ENCODE measurements around the gene CGNL1. TPM values are rescaled to one million over a fixed set of nuclear protein-coding genes. Genes with fewer than 3 reads are reported as not detected.
A peak's percentile ranks its signal among the peaks of the same experiment; 100 is the strongest.

The CGNL1 gene
- total RNA-seq, 1 donor from 2014 or later, result 3.0 TPM

- Histone ChIP-seq H3K36me3 (no peaks in the 10 kb centered on the region), H3K9me3 (ENCODE audit: low read depth) (no peaks in the 10 kb centered on the region), H3K4me1 (peaks cover 20% of the 10 kb centered on the region), H4K20me1 (ENCODE audit: low read depth) (no peaks in the 10 kb centered on the region), H3K9ac (no peak overlapping the region), H3K4me3 (no peak overlapping the region), H3K4me2 (no peak overlapping the region), H3K27ac (no peak overlapping the region), H2AFZ (replicated peaks) (no peak overlapping the region), H3K27me3 (no peaks in the 10 kb centered on the region), H3F3A (ENCODE audit: low read depth) (peaks cover 9% of the 10 kb centered on the region), H3K79me2 (ENCODE audit: low read depth) (no peaks in the 10 kb centered on the region)
- peaks cover 2% of the 10 kb centered on the region for H3K27me3 Mint-ChIP-seq (ENCODE audit: insufficient read depth, low read depth)
- no peaks in the 10 kb centered on the region for H3K9me3 Mint-ChIP-seq
- H3K4me1 Mint-ChIP-seq, result peaks cover 36% of the 10 kb centered on the region
- TF ChIP-seq EZH2 (IDR thresholded peaks at IDR 0.05) (no peak), EZH2phosphoT487 (IDR thresholded peaks at IDR 0.05) (no peak), CTCF (IDR thresholded peaks at IDR 0.05) (no peak)
- no peak overlapping the region for H3K27ac Mint-ChIP-seq
- H3K36me3 Mint-ChIP-seq, result no peaks in the 10 kb centered on the region
- no peak overlapping the region for H3K4me3 Mint-ChIP-seq
- DNase-seq (ENCODE audit: low spot score), result no peak
Measured at GRCh38 chr15:57548835-57549234, 172.5 kb downstream of the CGNL1 start.

GRCh38 chr15:57549935-57550334 lies 173.6 kb downstream of the CGNL1 start:
- no peaks in the 10 kb centered on the region for H3K9me3 ChIP-seq (ENCODE audit: low read depth)
- no peak for DNase-seq (ENCODE audit: low spot score)
- peaks cover 28% of the 10 kb centered on the region for H3K4me1 ChIP-seq
- Mint-ChIP-seq H3K27me3 (ENCODE audit: insufficient read depth, low read depth) (peaks cover 2% of the 10 kb centered on the region), H3K9me3 (no peaks in the 10 kb centered on the region), H3K4me3 (no peak overlapping the region), H3K4me1 (peaks cover 45% of the 10 kb centered on the region), H3K27ac (no peak overlapping the region), H3K36me3 (no peaks in the 10 kb centered on the region)
- H3F3A ChIP-seq (ENCODE audit: low read depth), result peaks cover 17% of the 10 kb centered on the region
- TF ChIP-seq EZH2 (IDR thresholded peaks at IDR 0.05), result no peak
- TF ChIP-seq EZH2phosphoT487 (IDR thresholded peaks at IDR 0.05), result no peak
- no peak for TF ChIP-seq CTCF (IDR thresholded peaks at IDR 0.05)
- no peaks in the 10 kb centered on the region for H3K27me3 ChIP-seq
- no peaks in the 10 kb centered on the region for H3K79me2 ChIP-seq (ENCODE audit: low read depth)
- H4K20me1 ChIP-seq (ENCODE audit: low read depth), result no peaks in the 10 kb centered on the region
- no peak overlapping the region for H3K4me2 ChIP-seq
- no peak overlapping the region for H2AFZ ChIP-seq (replicated peaks)
- H3K4me3 ChIP-seq, result no peak overlapping the region
- no peak overlapping the region for H3K9ac ChIP-seq
- no peaks in the 10 kb centered on the region for H3K36me3 ChIP-seq
- H3K27ac ChIP-seq, result no peak overlapping the region

- Histone ChIP-seq H3K9me3 (ENCODE audit: low read depth) (no peaks in the 10 kb centered on the region), H3K4me1 (peaks cover 35% of the 10 kb centered on the region), H3K27me3 (no peaks in the 10 kb centered on the region), H3K4me2 (no peak overlapping the region), H3K36me3 (no peaks in the 10 kb centered on the region), H3K27ac (no peak overlapping the region), H3K79me2 (ENCODE audit: low read depth) (no peaks in the 10 kb centered on the region), H3K9ac (no peak overlapping the region), H2AFZ (replicated peaks) (no peak overlapping the region), H4K20me1 (ENCODE audit: low read depth) (no peaks in the 10 kb centered on the region), H3F3A (ENCODE audit: low read depth) (peaks cover 19% of the 10 kb centered on the region), H3K4me3 (no peak overlapping the region)
- no peak for DNase-seq (ENCODE audit: low spot score)
- Mint-ChIP-seq H3K27me3 (ENCODE audit: insufficient read depth, low read depth) (peaks cover 2% of the 10 kb centered on the region), H3K4me1 (peaks cover 52% of the 10 kb centered on the region), H3K27ac (no peak overlapping the region), H3K4me3 (no peak overlapping the region), H3K36me3 (no peaks in the 10 kb centered on the region), H3K9me3 (no peaks in the 10 kb centered on the region)
- no peak for TF ChIP-seq EZH2phosphoT487 (IDR thresholded peaks at IDR 0.05)
- TF ChIP-seq EZH2 (IDR thresholded peaks at IDR 0.05), result no peak
Measured at GRCh38 chr15:57550640-57551039, 174.3 kb downstream of the CGNL1 start.

GRCh38 chr15:57551715-57552677 lies 175.7 kb downstream of the CGNL1 start:
- Mint-ChIP-seq H3K4me3 (no peak overlapping the region), H3K9me3 (no peaks in the 10 kb centered on the region)
- peak overlapping the region; percentile 5 for H2AFZ ChIP-seq (replicated peaks)

More at GRCh38 chr15:57551715-57552677, 175.7 kb downstream of the CGNL1 start:
- no peaks in the 10 kb centered on the region for H3K36me3 Mint-ChIP-seq
- peak overlapping the region; percentile 46 for H3K27ac ChIP-seq
- H3K27me3 ChIP-seq, result no peaks in the 10 kb centered on the region
- no peaks in the 10 kb centered on the region for H3K36me3 ChIP-seq
- H4K20me1 ChIP-seq (ENCODE audit: low read depth), result no peaks in the 10 kb centered on the region
- peaks cover 19% of the 10 kb centered on the region for H3F3A ChIP-seq (ENCODE audit: low read depth)
- no peak overlapping the region for H3K4me3 ChIP-seq
- peak; percentile 82 for DNase-seq (ENCODE audit: low spot score)
- no peak overlapping the region for H3K9ac ChIP-seq
- peak overlapping the region; percentile 31 for H3K4me2 ChIP-seq
- peaks cover 52% of the 10 kb centered on the region for H3K4me1 Mint-ChIP-seq
- peaks cover 2% of the 10 kb centered on the region for H3K27me3 Mint-ChIP-seq (ENCODE audit: insufficient read depth, low read depth)
- no peaks in the 10 kb centered on the region for H3K79me2 ChIP-seq (ENCODE audit: low read depth)
- no peak for TF ChIP-seq EZH2 (IDR thresholded peaks at IDR 0.05)
- H3K27ac Mint-ChIP-seq, result peak overlapping the region; percentile 38
- H3K4me1 ChIP-seq, result peaks cover 34% of the 10 kb centered on the region
- no peaks in the 10 kb centered on the region for H3K9me3 ChIP-seq (ENCODE audit: low read depth)
